Measurements from ENCODE around the gene ADCY10. TPM values are rescaled to one million over a fixed set of nuclear protein-coding genes. Genes with fewer than 3 reads are reported as not detected.

Gene ADCY10
- total and polyA plus RNA-seq, 12 donors: 0.10 to 0.70 (median 0.17) TPM

- TF ChIP-seq CTCF (IDR thresholded peaks at IDR 0.05): no peak
- no peaks in the 10 kb centered on the region for H3K27me3 ChIP-seq
- WGBS, 2 donors: 70 to 76% methylated on average over 4 of the region's 4 CpGs
- no peaks in the 10 kb centered on the region for H3K9me3 ChIP-seq
- peak overlapping the region in 1 of 10 donors; percentile 55 for H3K27ac ChIP-seq
- ATAC-seq (no peak), DNase-seq (no peak)
- H3K36me3 ChIP-seq: no peaks in the 10 kb centered on the region
- H3K4me1 ChIP-seq: peaks cover 0 to 22% (median 6%) of the 10 kb centered on the region in 9 donors
- H3K4me3 ChIP-seq: no peak overlapping the region
- intact Hi-C loops (cut with DNase I): loop anchor here in 6 of 10 donors (2.0 to 10.0 kb wide), 6 partner anchors 130 to 280 kb away; partner anchors contain the start of genes DCAF6 (in 1 of the 6) and MPC2 (in 1 of the 6)
Observed at GRCh38 chr1:167805041-167805556, 108.8 kb downstream of the ADCY10 start.

- Histone ChIP-seq H3K36me3 (no peaks in the 10 kb centered on the region), H3K4me3 (peak overlapping the region in 1 of 10 donors; percentile 28), H3K9me3 (no peaks in the 10 kb centered on the region), H3K27ac (peak overlapping the region in 2 of 10 donors; percentile 3 to 45), H3K4me1 (peaks cover 0 to 22% (median 6%) of the 10 kb centered on the region in 9 donors), H3K27me3 (no peaks in the 10 kb centered on the region)
- 8 to 10% methylated on average over 12 of the region's 12 CpGs for whole genome bisulfite sequencing, 2 donors
- ATAC-seq: peak; percentile 94 to 98 (median 96)
- intact Hi-C loops (cut with DNase I): loop anchor here (1.0 to 10.0 kb wide), 12 partner anchors 81 to 281 kb away; partner anchors contain the start of genes MPZL1 (in 5 of the 10), DCAF6 (in 1 of the 10) and MPC2 (in 1 of the 10)
- TF ChIP-seq CTCF (IDR thresholded peaks at IDR 0.05): peak; percentile 88 to 99 (median 97)
- DNase-seq: peak; percentile 92
Observed at GRCh38 chr1:167803358-167804207, 110.4 kb downstream of the ADCY10 start.

GRCh38 chr1:167802235-167802634 is 111.7 kb downstream of the ADCY10 start:
- Histone ChIP-seq H3K4me1 (peaks cover 0 to 30% (median 13%) of the 10 kb centered on the region in 9 donors), H3K36me3 (no peaks in the 10 kb centered on the region), H3K4me3 (no peak overlapping the region), H3K27me3 (no peaks in the 10 kb centered on the region), H3K27ac (no peak overlapping the region), H3K9me3 (no peaks in the 10 kb centered on the region)
- DNase-seq (no peak), ATAC-seq (no peak)
- WGBS, 2 donors: 93 to 96% methylated on average over 4 of the region's 4 CpGs
- intact Hi-C loops (cut with DNase I): loop anchor here in 9 of 10 donors (2.0 to 10.0 kb wide), 10 partner anchors 80 to 283 kb away; partner anchors contain the start of genes MPZL1 (in 5 of the 9), DCAF6 (in 1 of the 9) and MPC2 (in 1 of the 9)
- TF ChIP-seq CTCF (IDR thresholded peaks at IDR 0.05): no peak

GRCh38 chr1:167800251-167800650 is 113.7 kb downstream of the ADCY10 start:
- ATAC-seq (no peak), DNase-seq (no peak)

More at GRCh38 chr1:167800251-167800650, 113.7 kb downstream of the ADCY10 start:
- WGBS, 2 donors: 44 to 66% methylated on average over 3 of the region's 3 CpGs
- Histone ChIP-seq H3K4me3 (no peak overlapping the region), H3K36me3 (no peaks in the 10 kb centered on the region), H3K9me3 (no peaks in the 10 kb centered on the region), H3K27me3 (no peaks in the 10 kb centered on the region), H3K27ac (peak overlapping the region in 4 of 10 donors; percentile 0 to 27 (median 8)), H3K4me1 (peaks cover 10 to 47% (median 31%) of the 10 kb centered on the region in 9 donors)
- no peak for TF ChIP-seq CTCF (IDR thresholded peaks at IDR 0.05)
- intact Hi-C loops (cut with DNase I): loop anchor here in 7 of 10 donors (5.0 to 10.0 kb wide), 7 partner anchors 78 to 285 kb away; partner anchors contain the start of genes MPZL1 (in 3 of the 7), DCAF6 (in 1 of the 7) and MPC2 (in 1 of the 7)

Measured in heart right ventricle (tissue), 16 donors.